Measurements from ENCODE around the gene ADGRL3.
"Not testable (repeated sequence)": the region's sequence is repeated elsewhere in the genome, so short reads cannot be mapped to it uniquely, and the experiment has no call there.

Gene ADGRL3

DNA sequence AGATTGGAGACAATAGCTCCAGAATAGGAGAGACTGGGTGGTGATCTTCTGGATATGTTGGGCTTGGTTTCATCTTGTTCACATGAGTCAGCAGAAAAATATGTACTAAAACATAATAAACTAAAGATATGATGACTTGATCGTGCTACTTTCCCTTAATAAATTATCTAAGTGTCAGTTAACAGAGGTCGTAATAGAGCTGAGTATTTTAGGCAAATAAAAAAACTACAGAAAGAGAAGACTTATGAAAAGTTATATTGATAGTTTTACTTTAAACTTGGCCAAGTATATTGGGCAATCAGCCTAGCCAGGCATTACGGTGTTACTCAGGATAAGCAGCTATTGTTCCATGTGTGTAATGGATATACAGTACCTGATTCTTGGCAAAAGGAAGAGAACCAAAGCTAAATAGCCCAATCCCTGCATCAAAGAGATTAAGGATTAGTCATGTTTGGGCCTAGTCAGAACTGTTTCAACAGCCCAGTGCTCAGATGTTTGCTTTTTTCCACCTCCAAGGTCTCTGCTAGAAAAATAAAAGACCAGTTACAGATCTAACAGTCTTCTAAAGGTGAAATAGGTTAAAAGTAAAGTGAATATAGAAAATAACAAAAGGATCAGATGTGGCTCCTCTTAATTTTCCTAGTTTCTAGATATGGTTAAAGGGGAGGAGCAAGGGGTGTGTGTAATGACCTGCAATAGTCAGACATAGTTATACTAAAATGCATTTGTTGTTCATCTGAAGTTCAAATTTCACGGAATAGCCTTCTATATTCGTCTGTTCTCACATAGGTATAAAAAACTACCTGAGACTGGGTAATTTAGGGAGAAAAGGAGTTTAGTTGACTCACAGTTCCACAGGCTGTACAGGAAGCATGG, 262.6 kb downstream of the ADGRL3 start:
- DNase-seq (ENCODE audit: low read depth, low spot score): peak; percentile 74
- peak overlapping the region; percentile 95 for H3K27ac ChIP-seq

DNA sequence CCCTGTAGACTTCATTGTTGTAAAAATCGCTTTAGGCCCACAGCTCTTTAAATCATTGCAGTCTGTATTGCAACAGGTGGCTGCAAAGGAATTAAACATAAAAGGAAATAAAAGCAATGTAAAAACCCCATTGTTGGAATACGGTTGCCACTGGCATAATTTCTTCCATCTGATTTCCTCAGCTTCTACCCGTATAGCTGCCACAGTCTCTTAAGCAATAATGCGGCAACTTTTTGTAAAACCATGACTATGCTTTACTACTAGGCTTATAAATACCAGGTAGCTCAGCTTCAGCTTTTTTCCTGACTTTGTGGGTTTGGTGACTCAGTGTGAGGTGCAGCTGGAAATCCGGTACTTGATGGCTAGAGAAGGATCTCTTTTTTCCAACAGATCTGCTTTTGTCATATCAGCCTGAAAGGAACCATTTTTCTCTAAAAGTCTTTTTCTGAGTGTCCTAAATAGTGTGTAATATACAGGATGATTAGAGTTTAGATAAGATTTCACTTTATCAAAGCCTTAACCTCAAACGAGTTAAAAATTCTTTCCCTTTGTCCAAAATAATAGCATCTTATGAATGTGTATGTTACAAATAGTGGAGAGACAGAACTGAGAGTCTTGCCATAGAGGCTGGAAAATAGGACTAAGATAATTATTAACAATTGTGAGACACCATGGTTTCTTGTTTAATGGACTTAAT, 268.0 kb downstream of the ADGRL3 start:
- peak; percentile 77 for DNase-seq (ENCODE audit: low read depth, low spot score)
- H3K27ac ChIP-seq: peak overlapping the region; percentile 83

GRCh38 chr4:61473306-61473705, 273.2 kb downstream of the ADGRL3 start:
- H3K27ac ChIP-seq: no peak overlapping the region

GRCh38 chr4:61478340-61478739, 278.2 kb downstream of the ADGRL3 start:
- no peak overlapping the region for H3K27ac ChIP-seq
- no peak for DNase-seq (ENCODE audit: low read depth, low spot score)

More at GRCh38 chr4:61473306-61473705, 273.2 kb downstream of the ADGRL3 start:
- no peak for DNase-seq (ENCODE audit: low read depth, low spot score)

DNA sequence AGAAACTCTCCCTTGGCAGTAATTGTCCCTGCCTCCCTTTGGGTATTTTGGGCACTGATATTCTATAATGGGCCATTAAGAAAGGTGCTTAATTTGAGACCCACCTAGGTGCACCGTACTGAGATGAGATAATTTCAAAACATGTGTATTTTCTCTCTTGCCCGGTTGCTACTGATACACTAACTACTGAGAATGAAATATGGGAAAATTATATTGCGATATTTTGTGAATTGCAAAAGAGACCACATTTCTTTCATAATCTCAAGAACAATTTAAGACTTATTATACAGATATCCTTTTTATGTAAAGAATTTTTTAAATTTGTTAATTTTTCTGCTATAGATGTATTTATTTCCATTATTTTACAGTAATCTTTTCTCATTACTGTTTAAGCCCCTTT, 284.9 kb downstream of the ADGRL3 start:
- DNase-seq (ENCODE audit: low read depth, low spot score): no peak
- H3K27ac ChIP-seq: no peak overlapping the region

DNA sequence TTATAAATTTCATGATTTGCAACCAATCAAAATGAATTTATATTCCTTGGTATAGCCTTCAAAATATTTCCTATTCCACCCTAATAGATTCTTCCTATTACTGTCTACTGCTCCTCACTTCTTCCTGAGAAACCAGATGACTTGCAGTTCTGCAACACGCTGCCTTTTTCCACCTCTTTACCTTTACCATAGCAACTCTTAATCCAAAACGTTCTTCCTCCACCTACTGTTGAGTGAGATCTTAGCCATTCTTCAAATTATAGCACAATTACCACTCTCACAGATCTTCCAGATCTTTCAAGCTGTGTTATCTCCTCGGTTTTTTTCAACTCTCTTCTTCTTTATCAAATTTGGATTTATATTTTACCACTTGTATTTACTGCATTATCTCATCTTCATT, 289.8 kb downstream of the ADGRL3 start:
- no peak for DNase-seq (ENCODE audit: low read depth, low spot score)

GRCh38 chr4:61493041-61493440, 292.9 kb downstream of the ADGRL3 start:
- no peak for DNase-seq (ENCODE audit: low read depth, low spot score)
- H3K27ac ChIP-seq: no peak overlapping the region

More for the DNA sequence above, 289.8 kb downstream of the ADGRL3 start:
- no peak overlapping the region for H3K27ac ChIP-seq

- no peak for DNase-seq (ENCODE audit: low read depth, low spot score)
- H3K27ac ChIP-seq: no peak overlapping the region
These were observed 293.3 kb downstream of the ADGRL3 start for GRCh38 chr4:61493470-61493869.

DNA sequence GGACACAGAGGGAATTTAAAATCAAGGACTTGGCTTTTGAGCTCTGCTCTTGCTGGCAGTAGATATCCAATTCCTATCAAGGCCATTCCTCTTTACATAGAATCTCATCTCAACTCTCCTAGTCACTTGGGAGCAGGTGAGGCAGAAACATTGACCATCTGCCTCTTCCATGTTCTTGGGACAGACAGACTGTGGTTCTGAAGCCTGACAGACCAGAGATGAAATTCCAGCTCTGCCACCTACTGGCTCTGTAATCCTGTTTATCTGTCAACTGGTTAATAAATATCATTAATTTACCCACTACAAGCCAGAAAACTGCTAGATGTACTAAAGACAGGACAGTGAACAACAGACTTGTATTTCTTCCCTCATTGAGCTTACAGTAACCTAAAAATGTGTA, 300.8 kb downstream of the ADGRL3 start:
- DNase-seq (ENCODE audit: low read depth, low spot score): no peak
- no peak overlapping the region for H3K27ac ChIP-seq

- H3K27ac ChIP-seq: no peak overlapping the region
- DNase-seq (ENCODE audit: low read depth, low spot score): no peak
These were observed 301.7 kb downstream of the ADGRL3 start for GRCh38 chr4:61501812-61502211.

DNA sequence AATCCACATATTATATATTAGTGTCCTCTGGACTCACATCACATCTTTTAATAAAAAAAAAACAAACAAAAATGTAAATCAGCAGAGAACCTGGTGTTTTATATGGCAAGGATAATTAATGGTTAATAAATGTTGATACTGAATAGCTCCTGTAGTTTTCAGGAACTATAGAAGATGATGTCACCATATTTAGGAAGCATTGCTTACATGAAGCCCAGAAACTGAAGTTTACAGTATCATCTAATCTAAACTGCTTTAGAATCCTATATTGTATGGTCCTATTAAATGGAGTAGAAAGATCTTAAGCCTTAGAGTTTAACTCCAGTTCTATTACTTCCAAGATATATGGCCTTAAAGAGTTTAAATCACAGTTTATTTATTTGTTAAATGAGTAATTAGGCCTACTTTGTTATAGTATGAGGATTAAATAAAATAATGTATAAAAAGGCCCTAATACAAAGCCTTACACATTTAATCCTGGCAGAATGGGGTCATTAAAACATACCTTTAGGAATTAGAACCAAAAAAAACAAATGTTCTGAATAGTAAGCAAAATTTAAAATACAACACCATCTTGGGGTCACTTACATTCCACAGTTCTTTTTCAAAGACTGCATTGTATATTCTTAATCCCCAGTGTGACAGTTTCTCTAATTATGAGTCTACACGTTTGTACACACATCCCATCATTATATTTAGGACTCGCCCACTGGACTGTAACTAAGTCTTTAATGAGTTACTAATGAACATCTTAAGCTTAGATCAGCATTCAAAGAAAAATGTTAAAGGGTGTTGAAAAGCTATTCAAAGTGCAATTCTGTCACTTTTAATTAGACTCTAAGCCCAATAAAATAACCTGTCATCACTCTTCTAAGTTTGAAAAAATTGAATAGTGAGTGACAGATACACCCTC, 305.9 kb downstream of the ADGRL3 start:
- DNase-seq (ENCODE audit: low read depth, low spot score): no peak
- H3K27ac ChIP-seq: no peak overlapping the region

- H3K27ac ChIP-seq: no peak overlapping the region
- no peak for DNase-seq (ENCODE audit: low read depth, low spot score)
These were observed 307.0 kb downstream of the ADGRL3 start for GRCh38 chr4:61507091-61507490.

GRCh38 chr4:61509721-61510241, 309.7 kb downstream of the ADGRL3 start:
- not testable (repeated sequence) for H3K27ac ChIP-seq; DNase-seq (ENCODE audit: low read depth, low spot score)

DNA sequence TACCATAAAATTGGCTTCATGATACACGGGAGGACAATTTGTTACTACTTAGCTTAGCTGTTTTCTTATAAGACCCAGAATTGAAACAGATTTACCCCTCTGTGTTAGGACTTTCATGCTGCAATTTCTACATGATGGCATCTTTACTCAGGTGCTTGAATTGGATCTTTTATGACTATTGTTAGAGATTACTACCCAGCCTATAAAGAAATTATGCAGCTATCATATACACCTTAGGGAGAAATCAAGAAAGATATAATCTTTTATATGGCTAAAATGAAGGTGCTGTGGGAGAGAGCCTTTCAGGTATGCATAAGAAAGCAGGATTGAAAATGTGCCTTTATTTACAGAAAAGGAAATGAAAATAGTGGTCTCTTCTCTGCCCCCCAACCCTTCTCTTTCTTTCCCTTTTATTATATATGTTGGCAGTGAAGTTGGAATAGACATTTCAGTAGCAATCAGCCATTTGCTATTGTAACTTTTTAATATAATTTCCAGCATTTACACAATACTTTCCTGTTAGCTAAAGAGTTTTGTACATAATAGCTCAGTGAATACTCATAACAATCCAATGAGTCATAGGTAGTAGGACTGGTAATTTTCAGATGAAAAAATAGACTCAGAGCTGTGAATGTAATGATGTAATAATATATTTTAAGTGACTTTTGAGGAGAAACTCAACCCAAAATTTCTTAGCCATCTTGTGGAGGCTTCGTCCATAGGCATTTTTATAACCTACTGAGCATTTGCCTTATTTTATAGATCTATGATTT, 311.8 kb downstream of the ADGRL3 start:
- DNase-seq (ENCODE audit: low read depth, low spot score): no peak
- H3K27ac ChIP-seq: peak overlapping the region; percentile 19

DNA sequence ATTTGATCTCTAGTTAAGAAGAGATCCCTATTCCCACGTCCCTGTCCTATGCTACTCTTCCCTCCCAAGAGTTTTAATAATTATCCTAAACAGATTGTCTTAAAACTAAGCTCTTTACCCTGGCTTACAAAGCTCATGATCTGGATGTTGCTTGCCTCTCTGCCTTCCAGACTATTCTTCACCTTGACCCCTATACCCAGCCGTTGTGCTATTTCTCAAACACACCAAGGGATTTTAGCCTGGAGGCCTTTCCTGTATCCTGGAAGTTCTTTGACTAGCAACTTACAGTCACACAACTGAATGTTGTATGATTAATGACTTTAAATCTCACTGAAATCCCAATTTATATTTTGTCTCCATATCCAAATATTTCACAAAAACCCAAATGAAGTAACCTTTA, 314.9 kb downstream of the ADGRL3 start:
- no peak for DNase-seq (ENCODE audit: low read depth, low spot score)
- H3K27ac ChIP-seq: no peak overlapping the region

DNA sequence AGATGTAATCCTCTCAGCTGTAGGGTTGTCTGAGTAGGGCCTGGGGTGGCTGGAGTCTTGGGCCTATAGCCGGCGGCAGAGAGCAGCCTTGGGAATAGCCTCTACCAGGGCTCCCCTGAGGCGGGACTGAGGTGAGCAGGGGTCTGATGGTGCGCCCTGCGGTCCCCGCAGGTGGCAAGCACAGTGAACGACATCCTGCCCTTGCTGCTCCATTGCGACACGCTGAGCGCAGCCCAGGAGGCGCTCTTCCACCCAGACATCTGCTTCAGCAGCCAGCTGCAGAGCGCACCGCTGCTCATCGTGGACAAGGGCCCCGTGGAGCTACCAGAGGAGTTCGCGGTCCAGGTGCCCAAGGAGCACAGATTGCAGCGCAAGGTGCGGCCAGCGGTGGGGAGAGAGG, 317.0 kb downstream of the ADGRL3 start:
- DNase-seq (ENCODE audit: low read depth, low spot score): no peak
- no peak overlapping the region for H3K27ac ChIP-seq

DNA sequence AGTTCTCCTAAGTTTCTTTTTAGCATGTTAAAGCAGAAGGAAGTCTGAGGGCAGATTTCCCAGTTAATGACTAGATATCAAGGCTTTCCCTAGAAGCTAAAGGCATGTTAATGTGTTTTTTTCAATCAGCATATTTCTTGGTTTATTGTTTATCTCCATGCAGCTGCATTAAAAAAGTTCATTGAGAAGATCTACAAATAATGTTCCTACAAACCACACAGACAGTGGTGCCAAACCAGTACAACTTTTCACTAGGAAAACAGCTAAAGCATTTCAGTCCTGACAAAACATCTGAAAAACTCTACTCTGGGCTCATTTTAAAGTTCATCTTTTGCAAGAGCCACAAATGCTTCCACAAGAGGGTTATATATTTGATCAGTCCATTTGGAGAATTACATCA, 320.0 kb downstream of the ADGRL3 start:
- DNase-seq (ENCODE audit: low read depth, low spot score): no peak
- H3K27ac ChIP-seq: no peak overlapping the region

DNA sequence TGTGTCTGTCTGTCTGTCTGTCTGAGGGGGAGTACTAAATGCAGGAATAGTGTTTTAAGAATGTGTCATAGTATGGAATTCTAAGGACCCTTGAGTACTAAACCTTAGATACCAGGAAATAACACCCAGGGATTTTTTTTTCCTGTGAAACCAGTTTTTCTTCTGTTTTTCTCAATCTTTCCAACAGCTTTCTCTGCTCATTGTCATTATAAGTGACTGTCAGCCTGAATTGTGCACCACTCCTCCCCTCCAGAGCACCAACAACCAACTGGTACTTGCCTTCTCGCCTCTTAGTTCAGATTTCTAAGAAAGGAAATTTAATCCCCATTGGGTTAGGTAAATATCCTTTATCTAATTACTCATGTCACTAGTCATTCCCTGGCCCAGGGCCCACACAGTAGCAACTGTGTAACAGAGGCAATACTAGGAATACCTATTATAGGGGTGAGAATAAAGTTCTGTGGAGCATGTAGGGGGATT, 320.6 kb downstream of the ADGRL3 start:
- no peak overlapping the region for H3K27ac ChIP-seq
- DNase-seq (ENCODE audit: low read depth, low spot score): peak; percentile 41

DNA sequence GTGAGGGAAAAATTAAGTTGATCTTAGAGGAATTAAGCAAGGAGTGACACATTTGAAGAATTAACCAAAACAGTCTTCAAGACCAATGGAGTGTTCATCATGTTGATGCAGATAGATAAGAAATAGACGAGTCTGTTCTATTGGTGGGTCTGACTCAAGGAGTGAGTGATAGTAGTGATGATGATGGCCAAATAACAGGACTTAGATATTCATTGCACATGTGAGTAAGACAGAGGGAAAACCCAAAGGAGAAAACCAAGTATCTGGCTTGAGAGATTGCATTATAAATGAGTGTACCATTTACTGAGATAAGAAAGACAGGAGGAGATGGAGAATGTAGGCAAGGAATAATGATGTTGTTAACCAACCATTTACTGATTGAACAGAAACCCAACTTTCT, 321.3 kb downstream of the ADGRL3 start:
- no peak overlapping the region for H3K27ac ChIP-seq
- DNase-seq (ENCODE audit: low read depth, low spot score): no peak
